ENCODE results near the gene AGK.

DNA sequence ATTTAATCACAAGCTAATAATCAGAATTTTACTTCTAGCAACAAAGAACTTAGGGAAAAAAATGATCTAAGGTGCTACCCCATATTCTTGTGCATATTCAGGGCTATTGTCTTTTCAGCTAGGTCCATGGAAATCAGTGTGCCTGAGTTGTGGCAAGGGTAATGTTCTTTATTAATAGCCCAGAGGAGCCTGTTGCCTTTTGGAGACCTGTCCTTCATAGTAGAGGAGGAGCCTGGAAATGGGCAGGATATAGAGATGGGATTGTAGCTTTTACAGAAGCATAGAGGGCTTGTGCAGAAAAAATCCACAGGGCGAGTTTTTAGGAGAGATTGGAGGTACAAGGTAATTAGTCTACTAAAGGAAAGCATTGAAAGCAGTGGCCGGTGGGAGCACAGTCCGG, 38.9 kb downstream of the AGK start:
- TF ChIP-seq EZH2 (IDR thresholded peaks at IDR 0.05; ENCODE audit: insufficient read depth, low read length) = no peak
- TF ChIP-seq, protein P1, sequence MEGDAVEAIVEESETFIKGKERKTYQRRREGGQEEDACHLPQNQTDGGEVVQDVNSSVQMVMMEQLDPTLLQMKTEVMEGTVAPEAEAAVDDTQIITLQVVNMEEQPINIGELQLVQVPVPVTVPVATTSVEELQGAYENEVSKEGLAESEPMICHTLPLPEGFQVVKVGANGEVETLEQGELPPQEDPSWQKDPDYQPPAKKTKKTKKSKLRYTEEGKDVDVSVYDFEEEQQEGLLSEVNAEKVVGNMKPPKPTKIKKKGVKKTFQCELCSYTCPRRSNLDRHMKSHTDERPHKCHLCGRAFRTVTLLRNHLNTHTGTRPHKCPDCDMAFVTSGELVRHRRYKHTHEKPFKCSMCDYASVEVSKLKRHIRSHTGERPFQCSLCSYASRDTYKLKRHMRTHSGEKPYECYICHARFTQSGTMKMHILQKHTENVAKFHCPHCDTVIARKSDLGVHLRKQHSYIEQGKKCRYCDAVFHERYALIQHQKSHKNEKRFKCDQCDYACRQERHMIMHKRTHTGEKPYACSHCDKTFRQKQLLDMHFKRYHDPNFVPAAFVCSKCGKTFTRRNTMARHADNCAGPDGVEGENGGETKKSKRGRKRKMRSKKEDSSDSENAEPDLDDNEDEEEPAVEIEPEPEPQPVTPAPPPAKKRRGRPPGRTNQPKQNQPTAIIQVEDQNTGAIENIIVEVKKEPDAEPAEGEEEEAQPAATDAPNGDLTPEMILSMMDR (IDR thresholded peaks at IDR 0.05; ENCODE audit: insufficient read depth, low read depth, low read length) = no peak
